Tibial nerve (tissue), 4 donors: ENCODE data around the gene CD300E. TPM values are rescaled to one million over a fixed set of nuclear protein-coding genes. Genes with fewer than 3 reads are reported as not detected.

Experiments used
- DNase-seq, 2 donors: peaks; one replicate each; pipeline ENCODE4 v3.0.0-alpha.2; 2019; ENCODE audit warnings: low spot score in 2 of 2
- H3K27ac ChIP-seq, 4 donors: fragments of 200-600 bp; sonication (generic) in 3 of 4; one replicate each; pipeline ENCODE4 v1.5.1; 2017 to 2019; ENCODE audit warnings: mild to moderate bottlenecking in 1 of 4
- H3K27me3 ChIP-seq, 2 donors: fragments of 200-600 bp; sonication (generic) in 1 of 2; one replicate each; pipeline versions ENCODE4 v1.5.1 to v1.6.0; 2017 to 2019
- H3K36me3 ChIP-seq, 3 donors: fragments of 200-600 bp; sonication (generic); one replicate each; pipeline ENCODE4 v1.5.1; 2018 to 2019
- H3K4me1 ChIP-seq, 4 donors: fragments of 200-600 bp; sonication (generic) in 3 of 4; one replicate each; pipeline ENCODE4 v1.5.1; 2017 to 2019
- H3K4me3 ChIP-seq, 4 donors: fragments of 200-600 bp; sonication (generic) in 3 of 4; one replicate each; pipeline ENCODE4 v1.5.1; 2017 to 2019; ENCODE audit warnings: mild to moderate bottlenecking in 1 of 4, moderate library complexity in 1 of 4
- H3K9me3 ChIP-seq, 4 donors: fragments of 200-600 bp; sonication (generic) in 3 of 4; one replicate each; pipeline ENCODE4 v1.5.1; 2017 to 2019
- CTCF ChIP-seq, 5 experiments: fragments of 200-600 bp in 3 of 5; fragments of 450-650 bp in 2 of 5; sonication (generic) in 3 of 5; IDR thresholded peaks; one replicate each; pipeline ENCODE4 v1.5.1; 2016 to 2019; ENCODE audit warnings: antibody characterized with exemption in 5 of 5, mild to moderate bottlenecking in 3 of 5, moderate library complexity in 2 of 5
- EP300 ChIP-seq, 2 donors: sonication (generic); formaldehyde crosslinking; IDR thresholded peaks; one replicate each; pipeline ENCODE4 v1.6.1; 2017; ENCODE audit warnings: antibody characterized with exemption in 2 of 2, mild to moderate bottlenecking in 1 of 2
- POLR2A ChIP-seq, 2 donors: fragments of 450-650 bp; IDR thresholded peaks; one replicate each; pipeline ENCODE4 v1.6.1; 2017; ENCODE audit warnings: antibody characterized with exemption in 2 of 2, mild to moderate bottlenecking in 2 of 2, moderate library complexity in 2 of 2
- WGBS, 2 donors: methylation state at CpG; one replicate each; pipeline ENCODE4 v1.1.5; 2018; 5-methylcytosine and 5-hydroxymethylcytosine counted together
- total RNA-seq, 4 donors: library from RNA; depleted of rRNA; stranded (reverse); fragments of >200 nt; gene quantifications; one replicate each; pipeline ENCODE4 v1.1.0, GENCODE V29; 2016

Gene CD300E
- total RNA-seq, 4 donors from 2014 or later = under 0.01 to 1.8 (median 0.51) TPM

DNA sequence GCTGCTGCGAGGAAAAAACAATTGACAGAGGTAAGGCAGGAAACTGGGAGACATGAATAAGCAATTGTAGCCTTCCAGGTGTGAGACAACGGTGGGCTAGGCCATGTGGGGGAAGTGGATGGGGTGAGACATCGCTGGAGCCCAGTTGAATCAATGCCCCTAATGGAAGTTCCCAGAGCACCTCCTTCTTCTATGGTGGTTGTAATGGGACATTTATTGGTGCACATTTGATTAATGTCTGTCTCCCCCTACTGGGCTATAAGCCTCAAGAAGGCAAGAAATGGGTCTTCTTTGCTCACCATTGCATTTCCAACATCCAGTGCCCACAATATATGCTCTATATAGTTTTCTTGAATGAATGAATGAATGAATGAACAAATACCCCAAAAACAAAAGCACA lies 22.7 kb upstream of the CD300E start:
- Histone ChIP-seq H3K9me3 (no peaks in the 10 kb centered on the region), H3K36me3 (no peaks in the 10 kb centered on the region), H3K4me3 (no peak overlapping the region), H3K27ac (no peak overlapping the region), H3K4me1 (no peaks in the 10 kb centered on the region), H3K27me3 (peaks cover 0 to 13% of the 10 kb centered on the region in 2 donors)
- 61% methylated on average over 3 of the region's 3 CpGs for WGBS, 2 donors
- DNase-seq = no peak
- TF ChIP-seq EP300 (IDR thresholded peaks at IDR 0.05) (no peak), POLR2A (IDR thresholded peaks at IDR 0.05) (no peak), CTCF (IDR thresholded peaks at IDR 0.05) (no peak)

GRCh38 chr17:74645010-74645409 lies 21.5 kb upstream of the CD300E start:
- 83 to 92% methylated on average over 2 of the region's 2 CpGs for WGBS, 2 donors
- Histone ChIP-seq H3K4me3 (no peak overlapping the region), H3K27me3 (peaks cover 0 to 8% of the 10 kb centered on the region in 2 donors), H3K9me3 (no peaks in the 10 kb centered on the region), H3K36me3 (no peaks in the 10 kb centered on the region), H3K27ac (no peak overlapping the region), H3K4me1 (no peaks in the 10 kb centered on the region)
- no peak for DNase-seq
- no peak for TF ChIP-seq CTCF (IDR thresholded peaks at IDR 0.05)
- no peak for TF ChIP-seq EP300 (IDR thresholded peaks at IDR 0.05)
- TF ChIP-seq POLR2A (IDR thresholded peaks at IDR 0.05) = no peak

DNA sequence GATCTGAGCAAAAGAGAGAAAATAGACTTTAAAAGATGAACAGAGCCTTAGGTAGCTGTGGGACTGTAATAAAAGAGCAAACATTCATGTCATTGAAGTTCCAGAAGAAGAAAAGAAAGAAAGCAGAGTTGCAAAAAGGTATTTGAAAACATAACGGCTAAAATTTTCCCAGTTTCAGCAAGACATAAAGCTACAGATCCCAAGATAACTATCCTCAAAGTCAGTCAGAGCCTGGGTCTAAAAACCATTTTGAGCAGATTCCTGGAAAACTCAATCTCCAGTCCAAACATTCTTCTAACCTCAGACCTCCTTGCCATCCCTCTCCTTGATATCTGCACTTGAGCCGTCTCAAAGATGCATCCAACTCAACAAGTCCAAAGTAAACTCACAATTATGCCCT lies 20.9 kb upstream of the CD300E start:
- no peaks in the 10 kb centered on the region for H3K4me1 ChIP-seq
- peaks cover 0 to 8% of the 10 kb centered on the region in 2 donors for H3K27me3 ChIP-seq
- no peaks in the 10 kb centered on the region for H3K9me3 ChIP-seq
- H3K4me3 ChIP-seq = no peak overlapping the region
- 82 to 85% methylated on average over 2 of the region's 2 CpGs for WGBS, 2 donors
- no peak overlapping the region for H3K27ac ChIP-seq
- TF ChIP-seq EP300 (IDR thresholded peaks at IDR 0.05) (no peak), CTCF (IDR thresholded peaks at IDR 0.05) (no peak)
- H3K36me3 ChIP-seq = no peaks in the 10 kb centered on the region
- no peak for DNase-seq

DNA sequence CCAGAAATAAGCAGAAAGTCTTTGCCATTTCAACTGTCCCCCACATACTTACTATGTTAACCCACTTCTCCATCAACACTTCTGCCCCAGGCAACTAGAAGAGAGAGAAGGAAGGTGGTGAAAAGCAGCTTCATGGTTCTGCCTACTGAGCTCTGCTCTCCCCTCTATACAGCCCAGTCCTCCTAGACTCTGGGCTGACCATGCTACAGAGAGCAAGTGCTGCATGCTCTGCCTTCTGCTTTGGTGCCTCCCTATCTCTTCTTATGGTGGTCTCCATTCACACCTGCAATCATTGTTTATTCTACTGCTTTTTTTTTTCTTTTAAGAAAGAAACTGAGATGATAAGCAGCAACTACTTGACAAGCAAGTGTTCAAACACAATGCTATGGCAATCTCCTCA lies 20.3 kb upstream of the CD300E start:
- Histone ChIP-seq H3K4me1 (no peaks in the 10 kb centered on the region), H3K4me3 (no peak overlapping the region), H3K36me3 (no peaks in the 10 kb centered on the region), H3K27ac (no peak overlapping the region), H3K27me3 (peaks cover 0 to 3% of the 10 kb centered on the region in 2 donors), H3K9me3 (no peaks in the 10 kb centered on the region)
- DNase-seq = no peak
- TF ChIP-seq EP300 (IDR thresholded peaks at IDR 0.05) (no peak), POLR2A (IDR thresholded peaks at IDR 0.05) (no peak), CTCF (IDR thresholded peaks at IDR 0.05) (no peak)

- H3K27ac ChIP-seq = no peak overlapping the region
- WGBS, 2 donors = 90 to 91% methylated on average over 7 of the region's 7 CpGs
- no peaks in the 10 kb centered on the region for H3K4me1 ChIP-seq
- H3K4me3 ChIP-seq = no peak overlapping the region
- DNase-seq = no peak
- TF ChIP-seq EP300 (IDR thresholded peaks at IDR 0.05) (no peak), POLR2A (IDR thresholded peaks at IDR 0.05) (no peak), CTCF (IDR thresholded peaks at IDR 0.05) (no peak)
- no peaks in the 10 kb centered on the region for H3K9me3 ChIP-seq
- no peaks in the 10 kb centered on the region for H3K36me3 ChIP-seq
- no peaks in the 10 kb centered on the region for H3K27me3 ChIP-seq
These were observed 19.5 kb upstream of the CD300E start for GRCh38 chr17:74642995-74643394.
